OCI-LY3 (cell line): ENCODE data around the gene ROBO1.

Source experiments
- H2AFZ ChIP-seq: fragments of 200-600, 300-600 bp; shearing (Covaris generic); 2 replicates; pipeline ENCODE4 v1.6.0; 2014; ENCODE audit warnings: antibody characterized with exemption, low read depth, low read length
- H3K27ac ChIP-seq: fragments of 200-600, 300-600 bp; sonication (generic); 2 replicates; pipeline ENCODE4 v1.5.1; 2014; ENCODE audit warnings: mild to moderate bottlenecking, low read length, moderate library complexity, mixed read lengths
- H3K27me3 ChIP-seq: fragments of 200-600, 300-600 bp; sonication (generic); 2 replicates; pipeline ENCODE4 v1.6.1; 2014; ENCODE audit warnings: low read depth, low read length, mixed read lengths
- H3K36me3 ChIP-seq: fragments of 200-600, 300-600 bp; sonication (generic); replicated peaks from 2 replicates; pipeline ENCODE3; 2014; ENCODE audit warnings: low read depth, low read length, mixed read lengths
- H3K4me1 ChIP-seq: fragments of 300-600, 200-600 bp; sonication (generic); 2 replicates; pipeline ENCODE4 v1.6.1; 2014; ENCODE audit warnings: low read length, mixed read lengths
- H3K4me2 ChIP-seq: fragments of 200-600, 300-600 bp; sonication (generic); 2 replicates; pipeline ENCODE4 v1.6.1; 2014; ENCODE audit warnings: low read length, mixed read lengths
- H3K4me3 ChIP-seq: fragments of 300-600, 200-600 bp; sonication (generic); 2 replicates; pipeline ENCODE4 v1.5.1; 2014; ENCODE audit warnings: antibody characterized with exemption, mild to moderate bottlenecking, low read length, moderate library complexity
- H3K79me2 ChIP-seq: fragments of 300-600, 200-600 bp; shearing (Covaris generic); 2 replicates; pipeline ENCODE4 v1.6.1; 2014; ENCODE audit warnings: mild to moderate bottlenecking, low read length, mixed read lengths
- H3K9ac ChIP-seq: fragments of 300-600, 200-600 bp; shearing (Covaris generic); 2 replicates; pipeline ENCODE4 v1.6.0; 2014; ENCODE audit warnings: mild to moderate bottlenecking, low read length, moderate library complexity
- H3K9me3 ChIP-seq: fragments of 200-600, 300-600 bp; shearing (Covaris generic); 2 replicates; pipeline ENCODE4 v1.6.1; 2014; ENCODE audit warnings: low read length, mixed read lengths; ENCODE audit not compliant: insufficient read depth
- H4K20me1 ChIP-seq: fragments of 200-600, 300-600 bp; sonication (generic); 2 replicates; pipeline ENCODE4 v1.6.1; 2016; ENCODE audit warnings: low read length, mixed read lengths; ENCODE audit not compliant: insufficient read depth
- EZH2phosphoT487 ChIP-seq: fragments of 200-600 bp; shearing (Covaris generic); IDR thresholded peaks from 2 replicates; pipeline ENCODE4 v1.6.1; 2018; ENCODE audit warnings: antibody characterized with exemption, mixed run types, low read depth
- TF ChIP-seq, protein P1 (sequence below): fragments of 200-600, 300-600 bp; sonication (generic); IDR thresholded peaks from 2 replicates; pipeline ENCODE4 v1.5.1; 2014; ENCODE audit warnings: antibody characterized with exemption, low read length, low read depth

Gene ROBO1

DNA sequence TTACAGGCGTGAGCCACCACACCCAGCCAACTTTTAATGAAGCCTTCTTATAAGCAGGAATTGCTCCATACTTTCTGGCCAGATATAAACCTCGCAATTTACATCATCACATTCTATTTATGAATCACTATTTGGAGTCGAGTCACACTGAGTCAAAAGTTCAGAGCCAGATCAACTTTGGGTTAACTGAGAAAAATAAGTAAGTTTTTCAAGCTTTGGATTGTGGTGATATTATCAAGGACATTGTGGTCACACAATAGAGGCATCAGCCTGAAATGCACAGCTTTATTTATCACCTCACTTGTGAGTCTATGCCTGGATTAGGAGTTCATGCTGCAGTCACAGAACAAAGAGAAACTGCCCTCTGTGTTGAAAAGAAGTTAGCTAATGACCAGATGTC is 1163.5 kb downstream of the ROBO1 start:
- H3K79me2 ChIP-seq: no peaks in the 10 kb centered on the region
- H3K36me3 ChIP-seq: no peaks in the 10 kb centered on the region
- no peaks in the 10 kb centered on the region for H4K20me1 ChIP-seq
- TF ChIP-seq, protein P1, sequence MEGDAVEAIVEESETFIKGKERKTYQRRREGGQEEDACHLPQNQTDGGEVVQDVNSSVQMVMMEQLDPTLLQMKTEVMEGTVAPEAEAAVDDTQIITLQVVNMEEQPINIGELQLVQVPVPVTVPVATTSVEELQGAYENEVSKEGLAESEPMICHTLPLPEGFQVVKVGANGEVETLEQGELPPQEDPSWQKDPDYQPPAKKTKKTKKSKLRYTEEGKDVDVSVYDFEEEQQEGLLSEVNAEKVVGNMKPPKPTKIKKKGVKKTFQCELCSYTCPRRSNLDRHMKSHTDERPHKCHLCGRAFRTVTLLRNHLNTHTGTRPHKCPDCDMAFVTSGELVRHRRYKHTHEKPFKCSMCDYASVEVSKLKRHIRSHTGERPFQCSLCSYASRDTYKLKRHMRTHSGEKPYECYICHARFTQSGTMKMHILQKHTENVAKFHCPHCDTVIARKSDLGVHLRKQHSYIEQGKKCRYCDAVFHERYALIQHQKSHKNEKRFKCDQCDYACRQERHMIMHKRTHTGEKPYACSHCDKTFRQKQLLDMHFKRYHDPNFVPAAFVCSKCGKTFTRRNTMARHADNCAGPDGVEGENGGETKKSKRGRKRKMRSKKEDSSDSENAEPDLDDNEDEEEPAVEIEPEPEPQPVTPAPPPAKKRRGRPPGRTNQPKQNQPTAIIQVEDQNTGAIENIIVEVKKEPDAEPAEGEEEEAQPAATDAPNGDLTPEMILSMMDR: no peak
- no peak for TF ChIP-seq EZH2phosphoT487
- no peak overlapping the region for H3K4me2 ChIP-seq
- no peaks in the 10 kb centered on the region for H3K9me3 ChIP-seq
- H3K4me1 ChIP-seq: no peaks in the 10 kb centered on the region
- no peak overlapping the region for H2AFZ ChIP-seq
- no peak overlapping the region for H3K27ac ChIP-seq
- no peak overlapping the region for H3K9ac ChIP-seq
- no peak overlapping the region for H3K4me3 ChIP-seq
- no peaks in the 10 kb centered on the region for H3K27me3 ChIP-seq

DNA sequence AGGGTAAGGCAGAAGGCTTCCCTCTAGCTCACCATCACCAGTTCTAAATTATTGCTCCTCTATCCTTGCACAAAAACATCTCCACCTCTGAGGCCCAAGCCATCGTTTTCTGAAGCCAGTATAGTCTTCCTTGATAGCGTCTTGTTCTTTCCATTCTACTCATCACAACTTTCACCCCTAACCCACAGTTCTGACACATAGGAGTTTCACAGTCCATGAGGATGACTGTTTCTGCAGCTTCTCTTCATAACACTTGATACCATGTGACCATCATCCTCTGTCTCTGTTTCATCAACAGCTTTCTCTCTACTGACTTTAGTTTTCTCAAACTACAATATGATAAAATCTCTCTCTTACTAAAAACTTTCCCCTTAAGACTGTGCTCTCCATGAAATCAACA is 1166.5 kb downstream of the ROBO1 start:
- Histone ChIP-seq H3K4me2 (no peak overlapping the region), H3K4me1 (peaks cover 6% of the 10 kb centered on the region), H3K4me3 (no peak overlapping the region), H3K36me3 (no peaks in the 10 kb centered on the region), H3K9ac (no peak overlapping the region), H3K27me3 (no peaks in the 10 kb centered on the region), H3K27ac (no peak overlapping the region), H3K9me3 (no peaks in the 10 kb centered on the region), H4K20me1 (no peaks in the 10 kb centered on the region), H3K79me2 (no peaks in the 10 kb centered on the region), H2AFZ (no peak overlapping the region)
- no peak for TF ChIP-seq EZH2phosphoT487

DNA sequence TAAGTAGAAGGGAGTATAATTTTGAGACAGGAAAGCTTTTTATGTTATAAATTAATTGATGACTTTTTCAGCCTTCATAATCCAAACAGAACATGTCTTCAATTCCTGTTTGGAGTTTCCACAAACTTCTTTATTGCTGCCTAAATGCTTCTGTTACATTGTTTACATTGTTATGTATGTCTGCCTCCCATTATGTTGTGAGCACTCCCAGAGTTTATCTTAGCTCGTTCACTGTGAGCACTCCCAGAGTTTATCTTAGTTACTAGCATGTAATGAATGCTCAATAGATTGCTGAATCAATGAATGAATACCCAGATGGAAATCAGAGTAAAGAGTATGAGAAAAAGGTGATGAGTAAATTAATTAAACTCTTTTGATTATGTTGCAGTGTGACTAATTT is 1178.0 kb downstream of the ROBO1 start:
- Histone ChIP-seq H3K9me3 (no peaks in the 10 kb centered on the region), H3K9ac (no peak overlapping the region), H3K79me2 (no peaks in the 10 kb centered on the region), H3K36me3 (no peaks in the 10 kb centered on the region), H3K4me1 (no peaks in the 10 kb centered on the region), H3K4me3 (no peak overlapping the region), H4K20me1 (no peaks in the 10 kb centered on the region), H3K27me3 (no peaks in the 10 kb centered on the region), H3K4me2 (no peak overlapping the region), H3K27ac (no peak overlapping the region), H2AFZ (no peak overlapping the region)
- TF ChIP-seq EZH2phosphoT487: no peak
- TF ChIP-seq, protein P1: no peak

DNA sequence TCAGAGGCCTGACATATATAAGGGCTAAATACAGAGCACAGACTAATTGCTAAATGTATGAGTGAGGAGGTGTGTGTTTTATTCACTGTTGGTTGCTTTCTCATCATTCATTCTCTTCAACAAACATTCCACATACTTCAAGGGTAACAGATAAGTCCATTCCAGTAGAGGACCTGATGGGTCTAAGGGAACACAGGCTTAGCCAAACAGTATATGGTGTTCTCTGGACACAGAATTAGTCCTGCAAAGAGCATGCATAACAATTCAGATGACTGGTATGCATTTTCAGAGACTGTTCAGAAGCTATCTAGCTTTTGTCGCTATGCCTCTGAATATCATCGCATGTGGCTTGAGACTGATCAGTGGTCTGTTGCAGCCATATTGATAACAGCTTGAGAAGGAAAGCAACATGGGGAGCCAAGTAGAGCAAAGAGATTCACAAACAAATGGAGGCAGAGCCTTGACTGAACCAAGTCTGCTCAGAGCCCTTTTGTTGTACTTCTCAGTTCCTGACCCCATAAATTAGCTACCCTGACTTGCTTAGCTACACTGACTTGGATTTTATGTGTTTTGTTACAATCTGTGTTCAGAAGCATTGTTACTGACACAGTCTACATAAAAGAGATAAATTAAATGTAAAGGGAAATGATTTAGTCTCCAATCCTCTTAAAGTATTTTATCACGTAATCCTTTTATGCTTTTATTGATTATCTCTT is 1178.7 kb downstream of the ROBO1 start:
- Histone ChIP-seq H3K27ac (no peak overlapping the region), H3K4me2 (no peak overlapping the region), H2AFZ (no peak overlapping the region), H4K20me1 (no peaks in the 10 kb centered on the region), H3K9me3 (no peaks in the 10 kb centered on the region), H3K27me3 (no peaks in the 10 kb centered on the region), H3K79me2 (no peaks in the 10 kb centered on the region), H3K9ac (no peak overlapping the region), H3K36me3 (no peaks in the 10 kb centered on the region), H3K4me1 (no peaks in the 10 kb centered on the region), H3K4me3 (no peak overlapping the region)
- TF ChIP-seq, protein P1: no peak
